ENCODE data around the gene GOLGA7B. TPM values are rescaled to one million over a fixed set of nuclear protein-coding genes. Genes with fewer than 3 reads are reported as not detected.
A peak's percentile ranks its signal among the peaks of the same experiment; 100 is the strongest.

The GOLGA7B gene
- total and polyA plus RNA-seq, 9 of the 15 experiments (the other 6 are each of a cell fraction or from before 2014, with no cell fraction given), result 0.03 to 0.07 (median 0.04) TPM; not detected in 3

DNA sequence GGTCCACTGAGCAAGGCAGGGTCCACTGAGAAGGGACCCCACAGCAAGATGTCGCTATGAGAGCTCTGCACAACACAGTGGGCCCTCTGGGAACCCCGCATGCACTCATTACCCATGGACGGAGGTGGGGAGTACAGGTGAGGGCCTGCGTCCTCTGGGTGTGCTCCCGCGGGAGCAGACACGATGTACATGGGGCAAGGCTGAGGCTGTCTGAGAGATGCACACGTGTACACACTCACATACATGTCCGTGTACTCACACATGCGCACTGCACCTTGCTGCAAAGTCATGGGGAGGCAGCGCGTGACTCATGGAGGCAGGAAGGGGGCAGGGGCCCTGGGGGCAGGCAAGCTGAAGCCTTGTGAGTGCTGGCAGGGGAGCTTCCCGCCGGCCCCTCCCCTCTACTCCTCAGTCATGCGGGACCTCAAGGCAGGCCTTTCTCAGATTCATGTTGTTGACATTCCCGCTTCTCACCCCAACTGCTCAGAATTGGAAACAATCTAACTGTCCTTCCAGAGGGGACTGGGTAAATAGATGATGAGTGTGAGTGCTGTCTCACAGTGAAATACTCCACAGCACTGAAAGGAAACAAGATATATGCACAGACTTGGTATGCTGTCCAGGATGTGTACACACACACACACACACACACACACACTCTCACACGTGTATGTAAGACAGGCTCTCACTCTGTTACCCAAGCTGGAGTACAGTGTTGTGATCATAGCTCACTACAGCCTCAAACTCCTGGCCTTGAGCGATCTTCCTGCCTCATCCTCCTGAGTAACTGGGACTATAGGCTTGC lies 40.0 kb downstream of the GOLGA7B start:
- Histone ChIP-seq H3K36me3 (ENCODE audit: control insufficient read depth, insufficient read depth, low read length) (no peaks in the 10 kb centered on the region), H3K9me1 (ENCODE audit: control insufficient read depth, insufficient read depth, low read length) (no peaks in the 10 kb centered on the region), H3K27ac (ENCODE audit: extremely low read depth, low read depth, low read length) (peak overlapping the region; percentile 46; the same call in 2 of the 3 replicates), H3K4me2 (ENCODE audit: insufficient read depth, low read length) (no peak overlapping the region), H3K27me3 (ENCODE audit: control insufficient read depth in 2 of 2, insufficient read depth in 2 of 2, low read length in 2 of 2) (no peaks in the 10 kb centered on the region; a peak in 1 of 5 replicates), H4K20me1 (replicated peaks; ENCODE audit: control insufficient read depth, insufficient read depth, low read length) (no peaks in the 10 kb centered on the region), H3K4me1 (replicated peaks in 1 of 2; ENCODE audit: control insufficient read depth in 2 of 2, insufficient read depth in 2 of 2, low read length in 2 of 2) (peaks cover 14 to 17% of the 10 kb centered on the region in 2 experiments), H2AFZ (ENCODE audit: low read depth, low read length) (peak overlapping the region; percentile 83), H3K4me3 (no peak overlapping the region), H3K9me3 (replicated peaks; ENCODE audit: control insufficient read depth, insufficient read depth, low read depth, low read length) (no peaks in the 10 kb centered on the region), H3K9ac (ENCODE audit: insufficient read depth in 1 of 2, low read depth in 2 of 2, low read length in 2 of 2) (peak overlapping the region in 1 of 2 experiments; percentile 35; a peak in 1 of 4 replicates), H3K79me2 (ENCODE audit: control insufficient read depth, insufficient read depth, low read length) (no peaks in the 10 kb centered on the region)
- ChIA-PET CTCF (ENCODE audit: low intra/inter-chr PET ratio) (no interaction called here), POLR2A (interaction anchor here (0.5 to 1.0 kb wide), 3 partner anchors 16 to 134 kb away, joined by 3 read pairs; no protein-coding TSS in a partner anchor)
- DNase-seq (ENCODE audit: extremely low read depth in 1 of 4, low spot score in 3 of 4) (peak; percentile 61 to 66 (median 62)), ATAC-seq (peak; percentile 54), FAIRE-seq (peak; percentile 56)
- intact Hi-C loops (cut with micrococcal nuclease), result no loop called here
- in situ Hi-C loops (cut with MboI), result no loop called here
- BruUV-seq (replicated peaks), result no TSS peak
- 62% methylated on average over 10 of the region's 18 CpGs for WGBS (ENCODE audit: insufficient coverage, low coverage, missing lambda C conversion rate)
- TF ChIP-seq, protein P1, sequence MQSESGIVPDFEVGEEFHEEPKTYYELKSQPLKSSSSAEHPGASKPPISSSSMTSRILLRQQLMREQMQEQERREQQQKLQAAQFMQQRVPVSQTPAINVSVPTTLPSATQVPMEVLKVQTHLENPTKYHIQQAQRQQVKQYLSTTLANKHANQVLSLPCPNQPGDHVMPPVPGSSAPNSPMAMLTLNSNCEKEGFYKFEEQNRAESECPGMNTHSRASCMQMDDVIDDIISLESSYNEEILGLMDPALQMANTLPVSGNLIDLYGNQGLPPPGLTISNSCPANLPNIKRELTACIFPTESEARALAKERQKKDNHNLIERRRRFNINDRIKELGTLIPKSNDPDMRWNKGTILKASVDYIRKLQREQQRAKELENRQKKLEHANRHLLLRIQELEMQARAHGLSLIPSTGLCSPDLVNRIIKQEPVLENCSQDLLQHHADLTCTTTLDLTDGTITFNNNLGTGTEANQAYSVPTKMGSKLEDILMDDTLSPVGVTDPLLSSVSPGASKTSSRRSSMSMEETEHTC (IDR thresholded peaks at IDR 0.05), result 0 out of 2 replicates have a peak, but pooled peaks have one; percentile 41
- TF ChIP-seq, protein P2, sequence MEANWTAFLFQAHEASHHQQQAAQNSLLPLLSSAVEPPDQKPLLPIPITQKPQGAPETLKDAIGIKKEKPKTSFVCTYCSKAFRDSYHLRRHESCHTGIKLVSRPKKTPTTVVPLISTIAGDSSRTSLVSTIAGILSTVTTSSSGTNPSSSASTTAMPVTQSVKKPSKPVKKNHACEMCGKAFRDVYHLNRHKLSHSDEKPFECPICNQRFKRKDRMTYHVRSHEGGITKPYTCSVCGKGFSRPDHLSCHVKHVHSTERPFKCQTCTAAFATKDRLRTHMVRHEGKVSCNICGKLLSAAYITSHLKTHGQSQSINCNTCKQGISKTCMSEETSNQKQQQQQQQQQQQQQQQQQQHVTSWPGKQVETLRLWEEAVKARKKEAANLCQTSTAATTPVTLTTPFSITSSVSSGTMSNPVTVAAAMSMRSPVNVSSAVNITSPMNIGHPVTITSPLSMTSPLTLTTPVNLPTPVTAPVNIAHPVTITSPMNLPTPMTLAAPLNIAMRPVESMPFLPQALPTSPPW (CRISPR knock-in tag; IDR thresholded peaks at IDR 0.05), result peak; percentile 67
- TF ChIP-seq, protein P3, sequence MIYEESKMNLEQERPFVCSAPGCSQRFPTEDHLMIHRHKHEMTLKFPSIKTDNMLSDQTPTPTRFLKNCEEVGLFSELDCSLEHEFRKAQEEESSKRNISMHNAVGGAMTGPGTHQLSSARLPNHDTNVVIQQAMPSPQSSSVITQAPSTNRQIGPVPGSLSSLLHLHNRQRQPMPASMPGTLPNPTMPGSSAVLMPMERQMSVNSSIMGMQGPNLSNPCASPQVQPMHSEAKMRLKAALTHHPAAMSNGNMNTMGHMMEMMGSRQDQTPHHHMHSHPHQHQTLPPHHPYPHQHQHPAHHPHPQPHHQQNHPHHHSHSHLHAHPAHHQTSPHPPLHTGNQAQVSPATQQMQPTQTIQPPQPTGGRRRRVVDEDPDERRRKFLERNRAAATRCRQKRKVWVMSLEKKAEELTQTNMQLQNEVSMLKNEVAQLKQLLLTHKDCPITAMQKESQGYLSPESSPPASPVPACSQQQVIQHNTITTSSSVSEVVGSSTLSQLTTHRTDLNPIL (CRISPR knock-in tag; IDR thresholded peaks at IDR 0.05), result no peak
- TF ChIP-seq NR4A1 (CRISPR knock-in tag; IDR thresholded peaks at IDR 0.05), result no peak
- TF ChIP-seq NR4A1 (tag; IDR thresholded peaks at IDR 0.05), result 0 out of 2 replicates have a peak, but pooled peaks have one; percentile 22
- no peak for TF ChIP-seq TBL1XR1 (IDR thresholded peaks at IDR 0.05; ENCODE audit: low read length in 2 of 2)
- TF ChIP-seq, protein P4, sequence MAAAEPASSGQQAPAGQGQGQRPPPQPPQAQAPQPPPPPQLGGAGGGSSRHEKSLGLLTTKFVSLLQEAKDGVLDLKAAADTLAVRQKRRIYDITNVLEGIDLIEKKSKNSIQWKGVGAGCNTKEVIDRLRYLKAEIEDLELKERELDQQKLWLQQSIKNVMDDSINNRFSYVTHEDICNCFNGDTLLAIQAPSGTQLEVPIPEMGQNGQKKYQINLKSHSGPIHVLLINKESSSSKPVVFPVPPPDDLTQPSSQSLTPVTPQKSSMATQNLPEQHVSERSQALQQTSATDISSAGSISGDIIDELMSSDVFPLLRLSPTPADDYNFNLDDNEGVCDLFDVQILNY (CRISPR knock-in tag; IDR thresholded peaks at IDR 0.05), result no peak
- TF ChIP-seq L3MBTL2 (IDR thresholded peaks at IDR 0.05), result peak; percentile 58; the same call in 1 of the 2 replicates
- TF ChIP-seq FOXA3 (CRISPR knock-in tag; conservative IDR thresholded peaks at IDR 0.05 in 1 of 2, IDR thresholded peaks at IDR 0.05 in 1 of 2), result peak; percentile 30 to 46; a peak in 1 of 4 replicates
- TF ChIP-seq, protein P5, sequence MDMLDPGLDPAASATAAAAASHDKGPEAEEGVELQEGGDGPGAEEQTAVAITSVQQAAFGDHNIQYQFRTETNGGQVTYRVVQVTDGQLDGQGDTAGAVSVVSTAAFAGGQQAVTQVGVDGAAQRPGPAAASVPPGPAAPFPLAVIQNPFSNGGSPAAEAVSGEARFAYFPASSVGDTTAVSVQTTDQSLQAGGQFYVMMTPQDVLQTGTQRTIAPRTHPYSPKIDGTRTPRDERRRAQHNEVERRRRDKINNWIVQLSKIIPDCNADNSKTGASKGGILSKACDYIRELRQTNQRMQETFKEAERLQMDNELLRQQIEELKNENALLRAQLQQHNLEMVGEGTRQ (CRISPR knock-in tag; IDR thresholded peaks at IDR 0.05), result peak; percentile 45; the same call in 1 of the 2 replicates
- TF ChIP-seq, protein P6, sequence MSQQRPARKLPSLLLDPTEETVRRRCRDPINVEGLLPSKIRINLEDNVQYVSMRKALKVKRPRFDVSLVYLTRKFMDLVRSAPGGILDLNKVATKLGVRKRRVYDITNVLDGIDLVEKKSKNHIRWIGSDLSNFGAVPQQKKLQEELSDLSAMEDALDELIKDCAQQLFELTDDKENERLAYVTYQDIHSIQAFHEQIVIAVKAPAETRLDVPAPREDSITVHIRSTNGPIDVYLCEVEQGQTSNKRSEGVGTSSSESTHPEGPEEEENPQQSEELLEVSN (IDR thresholded peaks at IDR 0.05; ENCODE audit: borderline replicate concordance in 1 of 2, extremely low read depth in 1 of 2, insufficient read depth in 1 of 2, insufficient read length in 1 of 2, low read depth in 1 of 2, low read length in 1 of 2, poor library complexity in 1 of 2, severe bottlenecking in 1 of 2), result peak in 1 of 2 experiments; percentile 17

Measured in K562 (cell line).